ENCODE results near the gene ACOXL. TPM values are rescaled to one million over a fixed set of nuclear protein-coding genes. Genes with fewer than 3 reads are reported as not detected.

Gene ACOXL
- total and polyA plus RNA-seq, 2 donors (not counting 3 experiments of a cell fraction or from before 2014, with no cell fraction given) = not detected

DNA sequence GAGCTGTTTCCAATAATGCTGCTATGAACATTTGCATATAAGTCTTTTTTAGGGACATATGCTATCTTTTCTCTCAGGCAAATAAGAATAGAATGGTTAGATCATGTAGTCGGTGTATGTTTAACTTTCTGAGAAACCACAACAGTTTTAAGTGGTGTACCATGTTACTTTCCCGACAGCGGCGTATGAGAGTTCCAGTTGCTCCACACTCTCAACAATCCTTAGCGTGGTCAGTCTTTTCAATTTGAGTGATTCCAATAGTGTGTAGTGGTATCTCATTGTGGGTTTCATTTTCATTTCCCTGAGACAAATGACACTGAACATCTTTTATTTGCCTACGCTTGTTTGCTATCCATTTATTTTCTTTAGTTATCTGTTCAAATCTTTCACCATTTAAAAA, 149.5 kb downstream of the ACOXL start:
- BruUV-seq (replicated peaks) = no TSS peak
- peaks cover 18 to 29% of the 10 kb centered on the region in 2 experiments for H3K27me3 ChIP-seq (ENCODE audit: control insufficient read depth in 2 of 2, insufficient read depth in 2 of 2, low read length in 2 of 2)
- dilution Hi-C loops (cut with MboI; ENCODE audit: extremely low pct_ligation_motif_present, low sequenced_read_pairs) (no loop called here), intact Hi-C loops (cut with micrococcal nuclease) (no loop called here)
- DNase-seq (ENCODE audit: low read depth, low spot score) (no peak), FAIRE-seq (no peak)
- no peak overlapping the region for H3K4me2 ChIP-seq (ENCODE audit: insufficient read depth, low read length)
- H3K36me3 ChIP-seq (ENCODE audit: control insufficient read depth in 2 of 2, extremely low read depth in 1 of 2, insufficient read depth in 2 of 2, low read length in 2 of 2) = no peaks in the 10 kb centered on the region
- H3K4me3 ChIP-seq (replicated peaks in 1 of 3; ENCODE audit: insufficient read depth in 1 of 3, low read depth in 1 of 3, low read length in 3 of 3) = no peak overlapping the region
- no peak for TF ChIP-seq POLR2A (IDR thresholded peaks at IDR 0.05; ENCODE audit: low read depth, low read length)
- TF ChIP-seq MYC (IDR thresholded peaks at IDR 0.05; ENCODE audit: low read depth, low read length) = no peak
- TF ChIP-seq, protein P1, sequence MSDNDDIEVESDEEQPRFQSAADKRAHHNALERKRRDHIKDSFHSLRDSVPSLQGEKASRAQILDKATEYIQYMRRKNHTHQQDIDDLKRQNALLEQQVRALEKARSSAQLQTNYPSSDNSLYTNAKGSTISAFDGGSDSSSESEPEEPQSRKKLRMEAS (IDR thresholded peaks at IDR 0.05; ENCODE audit: insufficient read depth, insufficient read length) = no peak
- TF ChIP-seq EZH2 (IDR thresholded peaks at IDR 0.05; ENCODE audit: borderline replicate concordance, low read depth, low read length, severe bottlenecking) = no peak
- TF ChIP-seq FOS (IDR thresholded peaks at IDR 0.05; ENCODE audit: borderline replicate concordance, insufficient read depth, low read length) = no peak
- H3K79me2 ChIP-seq (ENCODE audit: control insufficient read depth, insufficient read depth, low read length) = no peaks in the 10 kb centered on the region
- H2AFZ ChIP-seq (ENCODE audit: low read depth, low read length) = no peak overlapping the region
- no peak overlapping the region for H3K27ac ChIP-seq (ENCODE audit: insufficient read depth, low read depth, low read length)
- H3K9ac ChIP-seq (replicated peaks; ENCODE audit: extremely low read depth, insufficient read depth, low read length) = no peak overlapping the region
- no peaks in the 10 kb centered on the region for H4K20me1 ChIP-seq (replicated peaks; ENCODE audit: control insufficient read depth, extremely low read depth, insufficient read depth, low read length)
- H3K9me3 ChIP-seq (replicated peaks; ENCODE audit: control insufficient read depth, insufficient read depth, low read length) = no peaks in the 10 kb centered on the region
- CTCF ChIA-PET = no interaction called here
- POLR2A ChIA-PET = no interaction called here
- no peaks in the 10 kb centered on the region for H3K4me1 ChIP-seq (ENCODE audit: control insufficient read depth, extremely low read depth, insufficient read depth, low read length)
- no peaks in the 10 kb centered on the region for H3K9me1 ChIP-seq (replicated peaks; ENCODE audit: control insufficient read depth, extremely low read depth, insufficient read depth, low read length)

DNA sequence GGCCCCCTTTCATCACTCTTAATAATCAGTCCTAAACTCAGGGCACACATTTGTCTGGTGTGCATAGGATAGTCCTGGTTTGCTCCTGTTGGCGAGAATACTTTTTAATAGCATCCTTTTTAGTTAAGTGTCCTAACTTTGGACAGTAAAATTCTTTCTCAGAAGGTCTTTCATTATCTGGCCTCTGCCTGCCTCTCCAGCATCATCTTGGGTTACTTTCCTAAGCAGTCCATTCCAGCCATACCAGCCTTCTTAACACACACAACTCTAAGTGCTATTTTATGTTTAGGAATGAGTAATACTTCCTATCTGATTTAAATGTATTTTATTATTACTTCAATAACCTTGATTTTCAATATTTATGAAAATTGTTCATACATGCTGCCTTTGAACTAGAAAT, 151.0 kb downstream of the ACOXL start:
- H3K4me1 ChIP-seq (ENCODE audit: control insufficient read depth, extremely low read depth, insufficient read depth, low read length) = no peaks in the 10 kb centered on the region
- no peak overlapping the region for H3K27ac ChIP-seq (ENCODE audit: insufficient read depth, low read depth, low read length)
- dilution Hi-C loops (cut with MboI; ENCODE audit: extremely low pct_ligation_motif_present, low sequenced_read_pairs) (no loop called here), intact Hi-C loops (cut with micrococcal nuclease) (no loop called here)
- H3K36me3 ChIP-seq (ENCODE audit: control insufficient read depth in 2 of 2, extremely low read depth in 1 of 2, insufficient read depth in 2 of 2, low read length in 2 of 2) = no peaks in the 10 kb centered on the region
- BruUV-seq (replicated peaks) = no TSS peak
- no peaks in the 10 kb centered on the region for H3K9me1 ChIP-seq (replicated peaks; ENCODE audit: control insufficient read depth, extremely low read depth, insufficient read depth, low read length)
- H3K9me3 ChIP-seq (replicated peaks; ENCODE audit: control insufficient read depth, insufficient read depth, low read length) = no peaks in the 10 kb centered on the region
- CTCF ChIA-PET = no interaction called here
- POLR2A ChIA-PET = no interaction called here
- no peak overlapping the region for H2AFZ ChIP-seq (ENCODE audit: low read depth, low read length)
- peaks cover 17 to 30% of the 10 kb centered on the region in 2 experiments for H3K27me3 ChIP-seq (ENCODE audit: control insufficient read depth in 2 of 2, insufficient read depth in 2 of 2, low read length in 2 of 2)
- FAIRE-seq (no peak), DNase-seq (ENCODE audit: low read depth, low spot score) (no peak)
- H3K79me2 ChIP-seq (ENCODE audit: control insufficient read depth, insufficient read depth, low read length) = no peaks in the 10 kb centered on the region
- no peak overlapping the region for H3K9ac ChIP-seq (replicated peaks; ENCODE audit: extremely low read depth, insufficient read depth, low read length)
- H3K4me2 ChIP-seq (ENCODE audit: insufficient read depth, low read length) = no peak overlapping the region
- no peak overlapping the region for H3K4me3 ChIP-seq (replicated peaks in 1 of 3; ENCODE audit: insufficient read depth in 1 of 3, low read depth in 1 of 3, low read length in 3 of 3)
- TF ChIP-seq, protein P1 (IDR thresholded peaks at IDR 0.05; ENCODE audit: insufficient read depth, insufficient read length) = no peak
- TF ChIP-seq MYC (IDR thresholded peaks at IDR 0.05; ENCODE audit: low read depth, low read length) = no peak
- TF ChIP-seq JUN (IDR thresholded peaks at IDR 0.05; ENCODE audit: borderline replicate concordance, insufficient read depth, insufficient read length, low read depth) = no peak
- TF ChIP-seq EZH2 (IDR thresholded peaks at IDR 0.05; ENCODE audit: borderline replicate concordance, low read depth, low read length, severe bottlenecking) = no peak
- TF ChIP-seq POLR2A (IDR thresholded peaks at IDR 0.05; ENCODE audit: low read depth, low read length) = no peak
- no peak for TF ChIP-seq POLR2AphosphoS5 (IDR thresholded peaks at IDR 0.05; ENCODE audit: insufficient read depth, low read depth, low read length)
- TF ChIP-seq, protein P2, sequence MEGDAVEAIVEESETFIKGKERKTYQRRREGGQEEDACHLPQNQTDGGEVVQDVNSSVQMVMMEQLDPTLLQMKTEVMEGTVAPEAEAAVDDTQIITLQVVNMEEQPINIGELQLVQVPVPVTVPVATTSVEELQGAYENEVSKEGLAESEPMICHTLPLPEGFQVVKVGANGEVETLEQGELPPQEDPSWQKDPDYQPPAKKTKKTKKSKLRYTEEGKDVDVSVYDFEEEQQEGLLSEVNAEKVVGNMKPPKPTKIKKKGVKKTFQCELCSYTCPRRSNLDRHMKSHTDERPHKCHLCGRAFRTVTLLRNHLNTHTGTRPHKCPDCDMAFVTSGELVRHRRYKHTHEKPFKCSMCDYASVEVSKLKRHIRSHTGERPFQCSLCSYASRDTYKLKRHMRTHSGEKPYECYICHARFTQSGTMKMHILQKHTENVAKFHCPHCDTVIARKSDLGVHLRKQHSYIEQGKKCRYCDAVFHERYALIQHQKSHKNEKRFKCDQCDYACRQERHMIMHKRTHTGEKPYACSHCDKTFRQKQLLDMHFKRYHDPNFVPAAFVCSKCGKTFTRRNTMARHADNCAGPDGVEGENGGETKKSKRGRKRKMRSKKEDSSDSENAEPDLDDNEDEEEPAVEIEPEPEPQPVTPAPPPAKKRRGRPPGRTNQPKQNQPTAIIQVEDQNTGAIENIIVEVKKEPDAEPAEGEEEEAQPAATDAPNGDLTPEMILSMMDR (IDR thresholded peaks at IDR 0.05; ENCODE audit: extremely low read depth in 1 of 2, insufficient read depth in 1 of 2, low read depth in 1 of 2, low read length in 2 of 2) = no peak
- no peak for TF ChIP-seq FOS (IDR thresholded peaks at IDR 0.05; ENCODE audit: borderline replicate concordance, insufficient read depth, low read length)
- TF ChIP-seq GATA2 (IDR thresholded peaks at IDR 0.05; ENCODE audit: insufficient read depth, insufficient read length, low read depth, low read length) = no peak
- no peaks in the 10 kb centered on the region for H4K20me1 ChIP-seq (replicated peaks; ENCODE audit: control insufficient read depth, extremely low read depth, insufficient read depth, low read length)
